ENCODE results near the gene METTL15.
"Not testable (repeated sequence)": the region's sequence is repeated elsewhere in the genome, so short reads cannot be mapped to it uniquely, and the experiment has no call there.

METTL15 gene

GRCh38 chr11:28107750-28108618 lies at the start of gene METTL15, which contains the start of gene KIF18A:
Gene METTL15 (plus strand): TSS chr11:28108388. CDS start chr11:28113335, 4,947 bp downstream.
Gene KIF18A (minus strand): TSS chr11:28108156. CDS start chr11:28097947, 10,209 bp downstream.
- peak; percentile 90 for DNase-seq

- DNase-seq = no peak
Measured at GRCh38 chr11:28071305-28071704, 36.9 kb upstream of the METTL15 start.

- no peak for DNase-seq
Measured at GRCh38 chr11:28072321-28072720, 35.9 kb upstream of the METTL15 start.

GRCh38 chr11:28077521-28077920 lies 30.7 kb upstream of the METTL15 start:
- DNase-seq = no peak

GRCh38 chr11:28083118-28083517 lies 25.1 kb upstream of the METTL15 start:
- DNase-seq = no peak

GRCh38 chr11:28086569-28086968 lies 21.6 kb upstream of the METTL15 start:
- DNase-seq = no peak

- DNase-seq = not testable (repeated sequence)
Measured at GRCh38 chr11:28087192-28087591, 21.0 kb upstream of the METTL15 start.

GRCh38 chr11:28087693-28088092 lies 20.5 kb upstream of the METTL15 start:
- not testable (repeated sequence) for DNase-seq

- no peak for DNase-seq
Measured at GRCh38 chr11:28089378-28089777, 18.8 kb upstream of the METTL15 start.

GRCh38 chr11:28090052-28090749 lies 18.0 kb upstream of the METTL15 start:
- no peak for DNase-seq

- no peak for DNase-seq
Measured at GRCh38 chr11:28092786-28093185, 15.4 kb upstream of the METTL15 start.

- no peak for DNase-seq
Measured at GRCh38 chr11:28098257-28098656, 9.9 kb upstream of the METTL15 start.

- no peak for DNase-seq
Measured at GRCh38 chr11:28099715-28100114, 8.5 kb upstream of the METTL15 start.

- DNase-seq = no peak
Measured at GRCh38 chr11:28100665-28101064, 7.5 kb upstream of the METTL15 start.

- DNase-seq = not testable (repeated sequence)
Measured at GRCh38 chr11:28102300-28102699, 5.9 kb upstream of the METTL15 start.

GRCh38 chr11:28104425-28104824 lies 3.8 kb upstream of the METTL15 start:
- DNase-seq = no peak

- DNase-seq = no peak
Measured at GRCh38 chr11:28104984-28105383, 3.2 kb upstream of the METTL15 start.

- DNase-seq = no peak
Measured at GRCh38 chr11:28105869-28106268, 2.3 kb upstream of the METTL15 start.

GRCh38 chr11:28106353-28107043 lies 1.7 kb upstream of the METTL15 start:
- DNase-seq = no peak

- DNase-seq = no peak
Measured at GRCh38 chr11:28107191-28107749, 918 bp upstream of the METTL15 start.

GRCh38 chr11:28108958-28109357 lies 770 bp downstream of the METTL15 start:
- DNase-seq = no peak

- DNase-seq = peak; percentile 38
Measured at GRCh38 chr11:28110108-28110820, 2.1 kb downstream of the METTL15 start.
